Right lobe of liver (tissue), 4 donors: Measurements from ENCODE around the gene ALS2CL.

Source experiments
- CTCF ChIP-seq, 4 donors: fragments of 200-600 bp in 3 of 4; fragments of 450-650 bp in 1 of 4; IDR thresholded peaks; one replicate each; pipeline versions ENCODE4 v1.5.1 to v1.8.0; 2016 to 2022; ENCODE audit warnings: antibody characterized with exemption in 4 of 4, mild to moderate bottlenecking in 2 of 4
- POLR2A ChIP-seq: fragments of 450-650 bp; IDR thresholded peaks from one replicate; pipeline ENCODE4 v1.6.1; 2017; ENCODE audit warnings: antibody characterized with exemption, mild to moderate bottlenecking
- donor health status: DM: no; HTN: no; CAD: no.
- donor health status: DM: no; HTN: no; CAD: no.
- donor health status: DM: no; HTN: yes; CAD: no.

GRCh38 chr3:46661776-46662766 is 31.4 kb downstream of the ALS2CL start:
- no peak for TF ChIP-seq CTCF (IDR thresholded peaks at IDR 0.05)
- TF ChIP-seq POLR2A = no peak
